Liver (tissue), 9 donors: ENCODE results near the gene HACE1. TPM values are rescaled to one million over a fixed set of nuclear protein-coding genes. Genes with fewer than 3 reads are reported as not detected.

Experiments
- DNase-seq: peaks from one replicate; pipeline ENCODE4 v3.0.0-alpha.2; 2017; ENCODE audit warnings: low spot score
- H3K27ac ChIP-seq, 2 donors: one replicate each; pipeline ENCODE4 v1.7.0; 2013; ENCODE audit warnings: inconsistent platforms in 2 of 2, low read length in 2 of 2, control low read depth in 1 of 2, low read depth in 1 of 2, mild to moderate bottlenecking in 1 of 2
- H3K27me3 ChIP-seq, 4 donors: one replicate each; pipeline versions ENCODE4 v1.6.1 to v1.7.0; 2013; ENCODE audit warnings: low read length in 3 of 4, inconsistent platforms in 1 of 4, mild to moderate bottlenecking in 1 of 4, moderate library complexity in 1 of 4; ENCODE audit not compliant: control insufficient read depth in 4 of 4, insufficient read depth in 4 of 4
- H3K36me3 ChIP-seq, 4 donors: one replicate each; pipeline versions ENCODE4 v1.6.1 to v1.7.0; 2013; ENCODE audit warnings: low read length in 3 of 4, mild to moderate bottlenecking in 3 of 4, low read depth in 1 of 4, moderate library complexity in 1 of 4; ENCODE audit not compliant: control insufficient read depth in 4 of 4, insufficient read depth in 3 of 4
- H3K4me1 ChIP-seq, 4 donors: one replicate each; pipeline versions ENCODE4 v1.6.1 to v1.7.0; 2013; ENCODE audit warnings: low read length in 3 of 4, mild to moderate bottlenecking in 3 of 4, moderate library complexity in 1 of 4; ENCODE audit not compliant: control insufficient read depth in 4 of 4, insufficient read depth in 4 of 4
- H3K4me3 ChIP-seq, 3 donors: one replicate each; pipeline versions ENCODE4 v1.6.1 to v1.7.0; 2013; ENCODE audit warnings: low read length in 3 of 3, control low read depth in 1 of 3, low read depth in 1 of 3, mild to moderate bottlenecking in 1 of 3
- H3K9ac ChIP-seq, 2 donors: one replicate each; pipeline ENCODE4 v1.7.0; 2013; ENCODE audit warnings: low read length in 2 of 2, mild to moderate bottlenecking in 2 of 2, moderate library complexity in 2 of 2, control low read depth in 1 of 2, low read depth in 1 of 2
- H3K9me3 ChIP-seq, 4 donors: one replicate each; pipeline versions ENCODE4 v1.6.1 to v1.7.0; 2013; ENCODE audit warnings: low read length in 3 of 4; ENCODE audit not compliant: control insufficient read depth in 4 of 4
- EGR1 ChIP-seq, 2 donors: IDR thresholded peaks; 2 replicates each; pipeline ENCODE4 v1.6.1; 2016 to 2018; ENCODE audit warnings: antibody characterized with exemption in 2 of 2, low read depth in 2 of 2
- FOXA1 ChIP-seq: IDR thresholded peaks from 2 replicates; pipeline ENCODE4 v1.6.1; 2016; ENCODE audit warnings: antibody characterized with exemption
- FOXA2 ChIP-seq: IDR thresholded peaks from 2 replicates; pipeline ENCODE4 v1.6.1; 2016; ENCODE audit warnings: antibody characterized with exemption
- GABPA ChIP-seq, 2 donors: IDR thresholded peaks in 1 of 2; conservative IDR thresholded peaks in 1 of 2; 2 replicates each; pipeline ENCODE4 v1.6.1; 2016; ENCODE audit warnings: antibody characterized with exemption in 2 of 2, mild to moderate bottlenecking in 1 of 2, moderate library complexity in 1 of 2
- HNF4A ChIP-seq, 2 donors: conservative IDR thresholded peaks; 2 replicates each; pipeline ENCODE4 v1.6.1; 2016; ENCODE audit warnings: antibody characterized with exemption in 2 of 2, mild to moderate bottlenecking in 2 of 2
- HNF4G ChIP-seq: IDR thresholded peaks from 2 replicates; pipeline ENCODE4 v1.6.1; 2016; ENCODE audit warnings: antibody characterized with exemption
- JUND ChIP-seq, 2 donors: IDR thresholded peaks; 2 replicates each; pipeline ENCODE4 v1.6.1; 2016; ENCODE audit warnings: antibody characterized with exemption in 2 of 2
- MAX ChIP-seq: IDR thresholded peaks from 2 replicates; pipeline ENCODE4 v1.6.1; 2016; ENCODE audit warnings: antibody characterized with exemption
- NR2F2 ChIP-seq: IDR thresholded peaks from 2 replicates; pipeline ENCODE4 v1.6.1; 2016; ENCODE audit warnings: antibody characterized with exemption
- RAD21 ChIP-seq, 2 donors: IDR thresholded peaks; 2 replicates each; pipeline ENCODE4 v1.6.1; 2016; ENCODE audit warnings: antibody characterized with exemption in 2 of 2, mild to moderate bottlenecking in 2 of 2
- REST ChIP-seq: IDR thresholded peaks from 2 replicates; pipeline ENCODE4 v1.6.1; 2016; ENCODE audit warnings: antibody characterized with exemption, mild to moderate bottlenecking
- RXRA ChIP-seq, 2 donors: IDR thresholded peaks; 2 replicates each; pipeline ENCODE4 v1.6.1; 2017 to 2018; ENCODE audit warnings: antibody characterized with exemption in 2 of 2, mild to moderate bottlenecking in 1 of 2
- SP1 ChIP-seq: IDR thresholded peaks from 2 replicates; pipeline ENCODE4 v1.6.1; 2018; ENCODE audit warnings: antibody characterized with exemption, mild to moderate bottlenecking
- TAF1 ChIP-seq: conservative IDR thresholded peaks from 2 replicates; pipeline ENCODE4 v1.6.1; 2016; ENCODE audit warnings: antibody characterized with exemption, mild to moderate bottlenecking
- YY1 ChIP-seq: IDR thresholded peaks from 2 replicates; pipeline ENCODE4 v1.6.1; 2016; ENCODE audit warnings: antibody characterized with exemption, mild to moderate bottlenecking
- WGBS: extraction: QIAGEN DNeasy Blood & Tissue Kit; methylation state at CpG from one replicate; pipeline ENCODE4 v1.1.7; 2013; 5-methylcytosine and 5-hydroxymethylcytosine counted together
- polyA plus RNA-seq, 2 donors: library from polyadenylated mRNA; stranded (reverse) in 1 of 2; unstranded in 1 of 2; fragments of 200-250 nt in 1 of 2; fragments of >200 nt in 1 of 2; fragmentation: Nextera tagmentation in 1 of 2; extraction: Ambion mirVana in 1 of 2; gene quantifications; one replicate each; pipeline versions ENCODE4 v1.2.1 to v1.2.3, GENCODE V29; 2013 to 2015
- total RNA-seq, 2 donors: library from RNA; depleted of rRNA; stranded (reverse); fragments of >200 nt; gene quantifications; one replicate each; pipeline ENCODE4 v1.2.3, GENCODE V29; 2014
- TF ChIP-seq, protein P1 (sequence below): fragments of 150-350 bp; IDR thresholded peaks from 2 replicates; pipeline ENCODE4 v1.5.1; 2017; ENCODE audit warnings: improper control_type of control experiment, low read depth, low read length; ENCODE audit not compliant: missing input control
- TF ChIP-seq, protein P2 (sequence below): IDR thresholded peaks from 2 replicates; pipeline ENCODE4 v1.6.1; 2016; ENCODE audit warnings: antibody characterized with exemption
- donor health status: healthy.
- donor health status: healthy.
- donor health status: healthy.
- donor health status: healthy.
- donor health status: healthy.

HACE1 gene
- total and polyA plus RNA-seq, 4 donors = 1.3 to 7.2 (median 2.5) TPM

DNA sequence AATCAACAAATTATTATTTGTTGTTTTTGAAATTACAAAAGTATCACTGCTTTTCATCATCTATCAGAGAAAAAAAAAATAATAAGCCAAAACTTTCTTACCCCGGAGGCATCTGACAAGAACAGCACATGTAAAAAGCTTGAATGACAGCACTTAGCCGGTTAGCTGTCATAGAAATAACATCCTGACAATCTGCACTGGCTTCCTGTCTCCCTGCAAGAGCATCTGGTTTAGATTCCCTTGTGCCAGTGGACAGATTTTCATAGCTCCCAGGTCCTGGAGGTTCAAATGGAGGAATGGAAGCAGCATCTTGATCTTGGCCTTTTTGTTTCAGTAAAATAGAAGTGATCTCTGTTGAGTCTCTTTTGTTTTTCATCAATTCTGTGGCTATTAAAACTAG, 74.8 kb downstream of the HACE1 start:
- Histone ChIP-seq H3K27me3 (no peaks in the 10 kb centered on the region), H3K9ac (no peak overlapping the region), H3K27ac (no peak overlapping the region), H3K4me1 (peaks cover 0 to 3% (median 0%) of the 10 kb centered on the region in 4 donors), H3K9me3 (no peaks in the 10 kb centered on the region), H3K36me3 (peaks cover 0 to 4% (median 0%) of the 10 kb centered on the region in 4 donors), H3K4me3 (no peak overlapping the region)
- no peak for DNase-seq
- no peak for TF ChIP-seq HNF4A (conservative IDR thresholded peaks at IDR 0.05)
- no peak for TF ChIP-seq RXRA (IDR thresholded peaks at IDR 0.05)
- TF ChIP-seq GABPA (IDR thresholded peaks at IDR 0.05 in 1 of 2, conservative IDR thresholded peaks at IDR 0.05 in 1 of 2) = no peak
- TF ChIP-seq TAF1 = no peak
- no peak for TF ChIP-seq FOXA2
- no peak for TF ChIP-seq FOXA1
- no peak for TF ChIP-seq YY1
- no peak for TF ChIP-seq NR2F2
- TF ChIP-seq HNF4G = no peak
- no peak for TF ChIP-seq REST
- TF ChIP-seq SP1 = no peak
- TF ChIP-seq EGR1 (IDR thresholded peaks at IDR 0.05; ENCODE audit: low read depth in 2 of 2) = no peak
- TF ChIP-seq MAX = no peak
- no peak for TF ChIP-seq RAD21 (IDR thresholded peaks at IDR 0.05)
- no peak for TF ChIP-seq JUND (IDR thresholded peaks at IDR 0.05)
- TF ChIP-seq, protein P1, sequence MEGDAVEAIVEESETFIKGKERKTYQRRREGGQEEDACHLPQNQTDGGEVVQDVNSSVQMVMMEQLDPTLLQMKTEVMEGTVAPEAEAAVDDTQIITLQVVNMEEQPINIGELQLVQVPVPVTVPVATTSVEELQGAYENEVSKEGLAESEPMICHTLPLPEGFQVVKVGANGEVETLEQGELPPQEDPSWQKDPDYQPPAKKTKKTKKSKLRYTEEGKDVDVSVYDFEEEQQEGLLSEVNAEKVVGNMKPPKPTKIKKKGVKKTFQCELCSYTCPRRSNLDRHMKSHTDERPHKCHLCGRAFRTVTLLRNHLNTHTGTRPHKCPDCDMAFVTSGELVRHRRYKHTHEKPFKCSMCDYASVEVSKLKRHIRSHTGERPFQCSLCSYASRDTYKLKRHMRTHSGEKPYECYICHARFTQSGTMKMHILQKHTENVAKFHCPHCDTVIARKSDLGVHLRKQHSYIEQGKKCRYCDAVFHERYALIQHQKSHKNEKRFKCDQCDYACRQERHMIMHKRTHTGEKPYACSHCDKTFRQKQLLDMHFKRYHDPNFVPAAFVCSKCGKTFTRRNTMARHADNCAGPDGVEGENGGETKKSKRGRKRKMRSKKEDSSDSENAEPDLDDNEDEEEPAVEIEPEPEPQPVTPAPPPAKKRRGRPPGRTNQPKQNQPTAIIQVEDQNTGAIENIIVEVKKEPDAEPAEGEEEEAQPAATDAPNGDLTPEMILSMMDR = no peak
- 81% methylated on average over 2 of the region's 2 CpGs for WGBS

DNA sequence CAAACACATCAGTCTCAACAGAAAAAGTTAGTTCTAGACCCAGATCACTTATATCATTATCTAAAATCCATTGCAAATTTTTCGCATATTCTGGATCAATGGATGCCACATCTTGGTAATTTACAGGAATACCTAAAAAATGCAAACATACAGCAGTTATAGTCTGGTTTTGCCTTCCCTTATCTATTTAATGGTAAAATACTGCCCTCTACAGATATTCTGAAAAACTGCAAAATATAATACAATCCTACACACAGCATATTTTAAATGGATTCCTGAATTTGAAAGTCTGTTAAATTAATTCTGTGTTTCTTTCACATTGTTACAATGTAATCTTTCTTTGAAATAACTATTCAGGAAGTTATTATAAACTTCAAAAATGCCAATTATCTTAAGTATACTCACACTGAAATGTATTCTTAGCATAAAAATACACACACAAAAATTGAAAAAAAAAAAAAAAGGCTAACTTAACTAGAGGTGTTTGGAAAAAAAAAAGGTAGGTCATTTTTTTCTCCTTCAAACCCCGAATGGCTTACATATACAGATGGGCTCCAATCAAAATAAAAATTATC, 88.4 kb downstream of the HACE1 start:
- DNase-seq = no peak
- Histone ChIP-seq H3K27me3 (no peaks in the 10 kb centered on the region), H3K9ac (no peak overlapping the region), H3K4me3 (no peak overlapping the region), H3K36me3 (peaks cover 0 to 2% (median 0%) of the 10 kb centered on the region in 4 donors), H3K9me3 (no peaks in the 10 kb centered on the region), H3K27ac (no peak overlapping the region), H3K4me1 (no peaks in the 10 kb centered on the region)
- WGBS = 60% methylated on average over 2 of the region's 2 CpGs
- TF ChIP-seq GABPA (IDR thresholded peaks at IDR 0.05 in 1 of 2, conservative IDR thresholded peaks at IDR 0.05 in 1 of 2) = no peak
- TF ChIP-seq, protein P1 = peak; percentile 50
- TF ChIP-seq FOXA2 = no peak
- no peak for TF ChIP-seq EGR1 (IDR thresholded peaks at IDR 0.05; ENCODE audit: low read depth in 2 of 2)
- peak; percentile 15 for TF ChIP-seq YY1
- TF ChIP-seq HNF4G = no peak
- peak; percentile 80 to 83 for TF ChIP-seq RAD21 (IDR thresholded peaks at IDR 0.05)
- TF ChIP-seq, protein P2, sequence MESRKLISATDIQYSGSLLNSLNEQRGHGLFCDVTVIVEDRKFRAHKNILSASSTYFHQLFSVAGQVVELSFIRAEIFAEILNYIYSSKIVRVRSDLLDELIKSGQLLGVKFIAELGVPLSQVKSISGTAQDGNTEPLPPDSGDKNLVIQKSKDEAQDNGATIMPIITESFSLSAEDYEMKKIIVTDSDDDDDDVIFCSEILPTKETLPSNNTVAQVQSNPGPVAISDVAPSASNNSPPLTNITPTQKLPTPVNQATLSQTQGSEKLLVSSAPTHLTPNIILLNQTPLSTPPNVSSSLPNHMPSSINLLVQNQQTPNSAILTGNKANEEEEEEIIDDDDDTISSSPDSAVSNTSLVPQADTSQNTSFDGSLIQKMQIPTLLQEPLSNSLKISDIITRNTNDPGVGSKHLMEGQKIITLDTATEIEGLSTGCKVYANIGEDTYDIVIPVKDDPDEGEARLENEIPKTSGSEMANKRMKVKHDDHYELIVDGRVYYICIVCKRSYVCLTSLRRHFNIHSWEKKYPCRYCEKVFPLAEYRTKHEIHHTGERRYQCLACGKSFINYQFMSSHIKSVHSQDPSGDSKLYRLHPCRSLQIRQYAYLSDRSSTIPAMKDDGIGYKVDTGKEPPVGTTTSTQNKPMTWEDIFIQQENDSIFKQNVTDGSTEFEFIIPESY = no peak
- TF ChIP-seq TAF1 = no peak
